ENCODE measurements around the gene TPPP2. TPM values are rescaled to one million over a fixed set of nuclear protein-coding genes. Genes with fewer than 3 reads are reported as not detected.
"Not testable (repeated sequence)": the region's sequence is repeated elsewhere in the genome, so short reads cannot be mapped to it uniquely, and the experiment has no call there.

Gene TPPP2
- under 1 TPM; 0.28 to 0.58 TPM for total RNA-seq
- long read RNA-seq = 0 reads

GRCh38 chr14:21029917-21030316, at the start of gene TPPP2:
Gene TPPP2 (plus strand): TSS chr14:21030217. CDS start chr14:21030582, 365 bp downstream.
- no peak for ATAC-seq
- no peak for DNase-seq
- intact Hi-C loops (cut with DNase I, micrococcal nuclease) = no loop called here

DNA sequence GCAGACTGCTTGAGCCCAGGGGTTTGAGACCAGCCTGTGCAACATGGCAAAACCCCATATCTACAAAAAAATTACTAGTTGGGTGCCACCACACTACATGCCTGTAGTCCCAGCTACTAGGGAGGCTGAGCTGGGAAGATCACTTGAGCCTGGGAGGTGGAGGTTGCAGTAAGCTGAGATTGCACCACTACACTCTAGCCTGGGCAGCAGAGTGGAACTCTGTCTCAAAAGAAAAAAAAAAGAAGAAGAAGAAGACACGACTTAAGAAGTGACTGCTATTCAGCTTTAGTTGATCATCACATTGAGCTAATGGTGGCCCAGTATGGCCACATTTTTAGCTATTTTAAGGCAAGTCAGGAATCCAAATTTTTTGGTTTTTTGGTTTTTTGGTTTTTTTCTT, 49.1 kb upstream of the TPPP2 start:
- DNase-seq = no peak
- no peak for ATAC-seq
- intact Hi-C loops (cut with DNase I, micrococcal nuclease) = no loop called here

DNA sequence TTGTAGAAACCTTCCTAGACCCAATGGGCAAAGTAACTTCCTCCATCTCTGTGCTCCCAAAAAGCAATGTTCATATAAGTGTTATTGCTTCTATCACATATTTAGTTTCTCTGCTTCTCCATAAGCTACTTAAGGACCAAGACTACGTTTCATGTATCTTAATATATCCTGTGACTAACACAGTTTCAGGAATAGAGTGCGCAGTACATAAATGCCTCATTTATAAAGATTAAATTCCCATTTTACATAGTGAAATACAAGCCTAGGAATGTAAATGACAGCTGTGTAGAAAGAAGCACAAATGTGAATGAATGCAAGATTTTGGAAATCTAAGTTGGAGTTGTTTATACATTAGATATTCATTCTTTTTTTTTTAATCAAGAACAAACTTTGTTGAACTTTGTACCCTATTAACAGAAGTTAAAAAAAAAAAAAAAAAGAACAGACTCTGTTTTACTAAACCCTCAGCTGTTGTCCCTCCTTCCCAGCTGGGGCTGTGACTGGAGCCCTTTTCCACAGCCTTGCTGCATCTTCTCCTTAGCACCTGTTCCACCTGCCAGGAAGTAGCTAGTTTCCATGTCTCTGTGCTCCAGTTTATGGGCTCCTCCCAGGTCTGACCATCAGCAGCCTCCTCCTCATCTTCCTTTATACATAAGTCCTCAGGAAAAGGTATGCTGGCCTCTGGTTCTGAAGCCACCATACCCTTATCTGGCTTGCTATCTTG, 47.2 kb upstream of the TPPP2 start:
- no peak for DNase-seq
- peak; percentile 55 for ATAC-seq
- intact Hi-C loops (cut with DNase I, micrococcal nuclease) = no loop called here

DNA sequence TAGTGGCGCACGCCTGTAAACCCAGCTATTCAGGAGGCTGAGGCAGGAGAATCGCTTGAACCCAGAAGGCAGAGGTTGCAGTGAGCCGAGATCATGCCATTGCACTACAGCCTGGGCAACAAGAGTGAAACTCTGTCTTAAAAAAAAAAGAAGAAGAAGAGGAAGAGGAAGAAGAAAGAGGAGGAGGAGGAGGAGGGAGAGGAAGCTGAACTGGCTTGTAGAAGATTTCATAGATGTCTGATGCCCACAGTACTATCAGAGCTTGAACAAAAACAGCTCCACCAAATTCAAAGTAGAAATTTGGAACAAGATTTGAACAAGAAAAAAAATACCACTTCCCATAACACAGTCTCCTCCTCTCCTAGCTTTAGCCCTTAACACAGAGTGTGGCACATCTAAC, 44.4 kb upstream of the TPPP2 start:
- intact Hi-C loops (cut with DNase I, micrococcal nuclease); ATAC-seq; DNase-seq: not testable (repeated sequence)

DNA sequence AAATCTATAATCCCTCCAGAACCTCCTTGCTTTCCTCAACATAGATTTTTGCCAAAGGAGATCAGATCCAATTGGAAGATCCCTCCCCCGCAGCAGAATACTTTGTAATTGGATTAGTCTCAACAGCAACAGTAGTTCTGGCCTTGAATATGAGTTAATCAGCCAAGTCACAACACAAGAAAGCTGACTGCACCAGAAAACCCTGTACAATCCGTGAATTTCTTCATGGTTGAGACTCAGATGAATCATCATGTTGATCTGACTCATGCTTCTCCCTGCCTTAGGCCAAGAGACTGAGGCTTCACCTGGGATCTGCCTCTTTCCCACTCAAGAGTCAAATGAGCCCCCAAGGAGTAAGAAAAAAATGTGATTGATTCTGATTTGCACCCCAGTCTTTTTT, 43.2 kb upstream of the TPPP2 start:
- intact Hi-C loops (cut with DNase I, micrococcal nuclease) = no loop called here
- DNase-seq (no peak), ATAC-seq (no peak)

DNA sequence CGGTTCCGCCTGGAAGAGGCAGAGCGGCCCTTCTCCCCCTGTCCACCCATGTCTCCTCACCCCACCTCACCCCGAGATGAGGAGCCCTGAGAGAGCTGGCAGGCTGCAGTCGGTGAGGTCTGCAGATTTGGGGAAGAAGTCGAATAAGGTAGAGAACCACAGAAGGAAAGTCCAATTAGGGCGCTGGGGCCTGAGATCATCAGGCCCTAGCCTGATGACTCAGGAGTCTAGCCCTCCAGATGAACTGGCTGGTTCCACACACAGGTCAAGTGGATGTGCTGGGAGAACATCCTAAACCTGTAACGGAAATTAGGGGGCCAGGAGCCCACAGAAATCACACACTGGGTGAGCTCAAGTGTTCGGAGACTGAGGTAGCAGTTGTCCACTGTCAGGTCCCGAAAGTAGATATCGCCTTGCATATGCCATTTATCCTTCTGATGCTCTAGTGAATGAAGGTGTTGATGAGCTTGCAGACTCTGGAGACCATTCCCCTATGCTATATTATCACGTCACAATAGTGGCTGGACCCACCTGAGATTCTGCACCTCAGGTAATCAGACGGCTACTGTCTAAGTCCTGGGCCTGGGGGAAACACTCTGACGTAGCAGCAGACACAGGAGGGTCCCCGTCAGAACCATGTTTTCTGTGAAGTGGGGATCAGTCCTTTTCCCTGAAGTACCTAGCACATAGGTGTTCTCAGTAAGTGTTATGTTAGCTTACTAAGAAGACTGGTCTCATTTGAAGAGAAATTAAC, 41.1 kb upstream of the TPPP2 start:
- intact Hi-C loops (cut with DNase I, micrococcal nuclease) = no loop called here
- DNase-seq (no peak), ATAC-seq (no peak)

DNA sequence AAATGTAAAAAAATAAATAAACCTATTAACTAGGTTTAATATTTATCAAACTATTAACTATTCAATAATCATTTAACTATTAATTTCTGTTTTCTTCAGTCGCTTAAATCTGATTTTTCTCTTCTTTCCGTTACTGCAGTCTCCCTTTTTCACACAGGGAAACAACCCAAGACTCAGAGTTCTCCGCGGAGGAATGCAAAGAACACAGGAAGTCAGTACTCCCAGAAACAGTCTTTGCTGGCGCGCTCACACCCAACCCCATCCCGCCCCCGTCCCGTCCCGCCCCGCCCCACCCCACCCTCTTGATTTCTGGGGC, 40.6 kb upstream of the TPPP2 start:
- intact Hi-C loops (cut with DNase I, micrococcal nuclease) = no loop called here
- DNase-seq (no peak), ATAC-seq (no peak)

- ATAC-seq (peak; percentile 92), DNase-seq (peak; percentile 91 to 95)
- intact Hi-C loops (cut with DNase I, micrococcal nuclease) = no loop called here
Measured at GRCh38 chr14:20989787-20990600, 40.0 kb upstream of the TPPP2 start, which contains the start of gene METTL17. Gene METTL17 (plus strand): TSS chr14:20989980. CDS start chr14:20990003, 23 bp downstream.

GRCh38 chr14:20996521-20996920, 33.5 kb upstream of the TPPP2 start:
- intact Hi-C loops (cut with DNase I, micrococcal nuclease) = no loop called here
- no peak for DNase-seq
- no peak for ATAC-seq

- ATAC-seq (peak; percentile 33), DNase-seq (no peak)
- intact Hi-C loops (cut with DNase I, micrococcal nuclease) = no loop called here
Measured at GRCh38 chr14:20997115-20997514, 32.9 kb upstream of the TPPP2 start.

DNA sequence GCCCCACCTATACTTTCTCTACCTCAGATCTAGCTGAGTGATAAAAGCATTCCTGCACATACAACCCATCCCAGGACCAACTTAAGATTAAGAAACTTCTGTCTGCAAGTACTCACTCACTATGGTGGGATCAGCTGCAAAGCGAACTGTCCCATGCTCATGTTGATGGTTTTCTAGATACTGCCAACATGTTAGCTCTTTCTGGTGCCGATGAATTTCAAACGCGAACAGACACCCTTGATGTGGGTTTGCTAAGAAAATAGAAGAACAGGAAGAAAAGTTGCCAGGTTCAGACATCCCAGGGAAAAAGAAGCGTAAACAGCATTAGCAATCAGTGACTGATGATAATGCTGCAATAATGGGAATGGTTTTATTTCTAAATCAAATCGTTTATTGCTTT, 32.5 kb upstream of the TPPP2 start:
- no peak for DNase-seq
- intact Hi-C loops (cut with DNase I, micrococcal nuclease) = no loop called here
- no peak for ATAC-seq

GRCh38 chr14:20998139-20998538, 31.9 kb upstream of the TPPP2 start:
- intact Hi-C loops (cut with DNase I, micrococcal nuclease) = no loop called here
- DNase-seq (no peak), ATAC-seq (peak; percentile 46)

DNA sequence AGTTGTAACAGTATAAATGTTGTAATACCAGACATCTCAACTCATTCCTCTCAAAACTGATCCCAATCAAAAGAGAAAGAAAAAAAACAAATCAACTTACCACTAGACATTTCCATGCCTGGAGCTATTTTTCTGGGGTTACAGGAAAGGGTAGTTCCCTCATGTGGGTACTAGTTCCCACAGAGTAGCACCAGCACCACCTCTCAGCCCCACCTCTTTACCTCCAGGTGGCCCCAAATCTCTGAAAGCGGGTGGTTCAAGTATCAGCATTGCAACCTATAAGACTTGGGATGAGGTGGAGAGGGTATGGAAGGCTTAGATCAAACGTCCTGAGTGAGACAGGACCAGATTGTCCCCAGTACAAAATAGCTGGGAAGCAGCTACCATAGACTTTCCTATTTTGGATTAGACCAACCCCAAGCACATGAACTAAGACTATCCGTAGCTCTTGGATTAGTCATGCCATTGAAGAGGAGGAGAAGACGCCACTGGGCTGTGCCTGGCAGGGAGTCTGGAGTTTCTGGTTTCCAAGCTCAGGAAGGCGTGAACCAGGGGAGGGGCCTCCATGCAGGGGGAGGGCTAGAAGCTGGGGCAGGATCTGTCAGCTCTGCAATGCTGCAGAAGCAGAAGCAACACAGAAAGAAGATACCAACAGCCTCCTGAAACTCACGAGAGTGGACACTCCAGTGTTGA, 31.2 kb upstream of the TPPP2 start, which contains the start of gene SLC39A2:
SLC39A2 (plus strand) TSS at position 620 of the 693 bp plus-strand sequence. CDS start 154 bp downstream, outside the sequence.
- intact Hi-C loops (cut with DNase I, micrococcal nuclease) = no loop called here
- peak; percentile 75 for ATAC-seq

DNA sequence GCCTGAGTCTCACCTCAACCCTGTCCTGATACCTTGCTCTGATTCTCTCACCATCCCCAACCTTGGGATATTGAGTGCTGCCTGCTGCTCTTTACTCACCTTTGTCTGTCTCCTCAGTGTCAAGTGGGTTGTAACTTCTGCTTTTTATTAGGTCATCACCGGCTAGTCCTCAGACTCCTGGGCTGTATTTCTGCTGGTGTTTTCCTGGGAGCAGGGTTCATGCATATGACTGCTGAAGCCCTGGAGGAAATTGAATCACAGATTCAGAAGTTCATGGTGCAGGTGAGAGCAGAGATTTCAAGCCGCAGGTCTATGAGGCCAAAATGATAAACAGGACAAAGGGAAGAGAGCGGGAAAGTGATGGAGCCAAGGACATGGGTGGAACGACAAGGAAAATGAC, 30.4 kb upstream of the TPPP2 start:
- ATAC-seq = peak; percentile 21
- DNase-seq = no peak
- intact Hi-C loops (cut with DNase I, micrococcal nuclease) = no loop called here

More for the DNA sequence above, 31.2 kb upstream of the TPPP2 start, which contains the start of gene SLC39A2:
- peak; percentile 79 to 84 for DNase-seq

DNA sequence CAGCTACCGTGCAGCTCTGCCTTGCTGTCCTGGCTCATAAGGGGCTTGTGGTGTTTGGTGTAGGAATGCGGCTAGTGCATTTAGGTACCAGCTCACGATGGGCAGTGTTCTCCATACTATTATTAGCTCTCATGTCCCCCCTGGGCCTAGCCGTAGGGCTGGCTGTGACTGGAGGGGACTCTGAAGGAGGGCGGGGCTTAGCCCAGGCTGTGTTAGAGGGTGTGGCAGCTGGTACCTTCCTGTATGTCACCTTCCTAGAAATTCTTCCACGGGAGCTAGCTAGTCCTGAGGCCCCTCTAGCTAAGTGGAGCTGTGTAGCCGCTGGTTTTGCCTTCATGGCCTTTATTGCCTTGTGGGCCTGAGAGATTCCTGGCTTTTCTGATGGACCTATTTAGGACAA, 28.8 kb upstream of the TPPP2 start:
- DNase-seq = peak; percentile 52
- peak; percentile 38 for ATAC-seq
- intact Hi-C loops (cut with DNase I, micrococcal nuclease) = no loop called here

DNA sequence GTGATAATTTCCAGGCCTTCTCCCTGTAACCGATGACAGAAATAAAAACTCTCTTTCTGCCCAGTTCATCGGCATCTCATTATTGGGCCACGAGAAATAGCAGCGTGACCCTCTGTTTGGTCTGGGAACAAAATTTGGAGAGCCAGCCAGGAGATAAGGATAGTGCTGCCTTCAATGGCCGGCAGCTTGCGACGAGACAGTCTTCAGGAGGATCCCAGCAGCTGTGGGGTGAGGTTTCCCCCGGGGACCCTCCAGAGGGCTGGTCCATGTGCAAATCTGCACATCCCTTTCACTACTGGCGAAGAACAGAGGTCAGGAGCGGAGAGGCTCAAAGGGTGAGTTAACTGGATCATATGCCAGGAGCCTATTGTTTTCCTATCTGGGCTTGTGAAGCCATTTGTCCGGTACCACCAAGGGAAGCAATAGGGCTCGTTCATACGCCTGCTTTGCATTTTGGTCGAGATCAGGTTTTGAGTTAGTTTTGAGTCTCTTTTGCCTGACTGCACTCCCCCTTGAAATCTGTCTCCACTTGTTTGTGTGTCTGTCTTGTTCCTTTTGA, 26.1 kb upstream of the TPPP2 start:
- ATAC-seq = no peak
- intact Hi-C loops (cut with DNase I, micrococcal nuclease) = no loop called here
- DNase-seq = no peak

DNA sequence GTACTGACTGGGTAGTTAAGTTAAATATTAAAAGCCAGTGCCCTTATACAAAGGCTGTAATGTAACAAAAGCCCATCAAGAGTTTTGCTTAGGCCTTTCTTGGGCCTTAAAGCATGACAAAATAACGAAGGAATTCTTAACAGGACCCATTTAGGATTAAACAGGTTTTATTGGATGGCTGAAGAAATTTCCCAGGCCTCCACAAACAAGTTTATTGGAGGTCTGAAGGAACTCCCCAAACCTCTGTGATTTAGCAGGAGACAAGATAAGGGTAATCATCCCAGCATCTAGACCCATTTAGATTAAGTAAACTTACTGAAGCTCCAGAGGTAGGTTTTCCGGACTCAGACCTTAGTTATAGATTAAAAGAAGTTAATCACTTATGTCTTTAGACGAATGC, 20.3 kb upstream of the TPPP2 start:
- ATAC-seq, DNase-seq: not testable (repeated sequence)
- intact Hi-C loops (cut with DNase I, micrococcal nuclease) = loop anchor here (5.0 to 10.0 kb wide), 3 partner anchors 43 to 98 kb away; partner anchors contain the start of gene ZNF219 (in 1 of the 2)

- ATAC-seq = no peak
- intact Hi-C loops (cut with DNase I, micrococcal nuclease) = loop anchor here (5.0 to 10.0 kb wide), 3 partner anchors 41 to 96 kb away; partner anchors contain the start of gene ZNF219 (in 1 of the 2)
- DNase-seq = no peak
Measured at GRCh38 chr14:21011136-21011535, 18.9 kb upstream of the TPPP2 start.
